Neural cell (in vitro differentiated cells): ENCODE results near the gene FCHO2.

Experiments used
- EP300 ChIP-seq: fragments of 450-650 bp; conservative IDR thresholded peaks from 2 replicates; pipeline ENCODE4 v1.6.1; 2014; ENCODE audit warnings: antibody characterized with exemption, mild to moderate bottlenecking, moderate library complexity; ENCODE audit not compliant: poor library complexity, severe bottlenecking
- EZH2 ChIP-seq: fragments of 200-600, 300-800 bp; shearing (Covaris generic), sonication (generic); IDR thresholded peaks from 2 replicates; pipeline ENCODE4 v1.6.1; 2014; ENCODE audit warnings: antibody characterized with exemption, low read length, borderline replicate concordance, mild to moderate bottlenecking; ENCODE audit not compliant: insufficient read depth, poor library complexity, severe bottlenecking
- MXI1 ChIP-seq: fragments of 450-650 bp; conservative IDR thresholded peaks from 2 replicates; pipeline ENCODE4 v1.6.1; 2014; ENCODE audit warnings: antibody characterized with exemption, mild to moderate bottlenecking; ENCODE audit not compliant: poor library complexity, severe bottlenecking
- POLR2AphosphoS5 ChIP-seq: IDR thresholded peaks from 2 replicates; pipeline ENCODE4 v1.6.1; 2012
- RAD21 ChIP-seq: fragments of 450-650 bp; conservative IDR thresholded peaks from 2 replicates; pipeline ENCODE4 v1.6.1; 2014; ENCODE audit warnings: antibody characterized with exemption, mild to moderate bottlenecking, moderate library complexity
- TAF1 ChIP-seq: IDR thresholded peaks from 2 replicates; pipeline ENCODE4 v1.6.1; 2012; ENCODE audit warnings: low read depth
- TF ChIP-seq, protein P1 (sequence below): fragments of 450-650 bp; IDR thresholded peaks from 2 replicates; pipeline ENCODE4 v1.5.1; 2014; ENCODE audit warnings: antibody characterized with exemption, mild to moderate bottlenecking, moderate library complexity; ENCODE audit not compliant: poor library complexity, severe bottlenecking
- TF ChIP-seq, protein P2 (sequence below): IDR thresholded peaks from 2 replicates; pipeline ENCODE4 v1.6.1; 2012; ENCODE audit warnings: borderline replicate concordance

- TF ChIP-seq, protein P1, sequence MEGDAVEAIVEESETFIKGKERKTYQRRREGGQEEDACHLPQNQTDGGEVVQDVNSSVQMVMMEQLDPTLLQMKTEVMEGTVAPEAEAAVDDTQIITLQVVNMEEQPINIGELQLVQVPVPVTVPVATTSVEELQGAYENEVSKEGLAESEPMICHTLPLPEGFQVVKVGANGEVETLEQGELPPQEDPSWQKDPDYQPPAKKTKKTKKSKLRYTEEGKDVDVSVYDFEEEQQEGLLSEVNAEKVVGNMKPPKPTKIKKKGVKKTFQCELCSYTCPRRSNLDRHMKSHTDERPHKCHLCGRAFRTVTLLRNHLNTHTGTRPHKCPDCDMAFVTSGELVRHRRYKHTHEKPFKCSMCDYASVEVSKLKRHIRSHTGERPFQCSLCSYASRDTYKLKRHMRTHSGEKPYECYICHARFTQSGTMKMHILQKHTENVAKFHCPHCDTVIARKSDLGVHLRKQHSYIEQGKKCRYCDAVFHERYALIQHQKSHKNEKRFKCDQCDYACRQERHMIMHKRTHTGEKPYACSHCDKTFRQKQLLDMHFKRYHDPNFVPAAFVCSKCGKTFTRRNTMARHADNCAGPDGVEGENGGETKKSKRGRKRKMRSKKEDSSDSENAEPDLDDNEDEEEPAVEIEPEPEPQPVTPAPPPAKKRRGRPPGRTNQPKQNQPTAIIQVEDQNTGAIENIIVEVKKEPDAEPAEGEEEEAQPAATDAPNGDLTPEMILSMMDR, result peak; percentile 65
- TF ChIP-seq POLR2AphosphoS5 (no peak), EZH2 (no peak), TAF1 (no peak), EP300 (no peak), RAD21 (peak; percentile 67), MXI1 (no peak)
- TF ChIP-seq, protein P2, sequence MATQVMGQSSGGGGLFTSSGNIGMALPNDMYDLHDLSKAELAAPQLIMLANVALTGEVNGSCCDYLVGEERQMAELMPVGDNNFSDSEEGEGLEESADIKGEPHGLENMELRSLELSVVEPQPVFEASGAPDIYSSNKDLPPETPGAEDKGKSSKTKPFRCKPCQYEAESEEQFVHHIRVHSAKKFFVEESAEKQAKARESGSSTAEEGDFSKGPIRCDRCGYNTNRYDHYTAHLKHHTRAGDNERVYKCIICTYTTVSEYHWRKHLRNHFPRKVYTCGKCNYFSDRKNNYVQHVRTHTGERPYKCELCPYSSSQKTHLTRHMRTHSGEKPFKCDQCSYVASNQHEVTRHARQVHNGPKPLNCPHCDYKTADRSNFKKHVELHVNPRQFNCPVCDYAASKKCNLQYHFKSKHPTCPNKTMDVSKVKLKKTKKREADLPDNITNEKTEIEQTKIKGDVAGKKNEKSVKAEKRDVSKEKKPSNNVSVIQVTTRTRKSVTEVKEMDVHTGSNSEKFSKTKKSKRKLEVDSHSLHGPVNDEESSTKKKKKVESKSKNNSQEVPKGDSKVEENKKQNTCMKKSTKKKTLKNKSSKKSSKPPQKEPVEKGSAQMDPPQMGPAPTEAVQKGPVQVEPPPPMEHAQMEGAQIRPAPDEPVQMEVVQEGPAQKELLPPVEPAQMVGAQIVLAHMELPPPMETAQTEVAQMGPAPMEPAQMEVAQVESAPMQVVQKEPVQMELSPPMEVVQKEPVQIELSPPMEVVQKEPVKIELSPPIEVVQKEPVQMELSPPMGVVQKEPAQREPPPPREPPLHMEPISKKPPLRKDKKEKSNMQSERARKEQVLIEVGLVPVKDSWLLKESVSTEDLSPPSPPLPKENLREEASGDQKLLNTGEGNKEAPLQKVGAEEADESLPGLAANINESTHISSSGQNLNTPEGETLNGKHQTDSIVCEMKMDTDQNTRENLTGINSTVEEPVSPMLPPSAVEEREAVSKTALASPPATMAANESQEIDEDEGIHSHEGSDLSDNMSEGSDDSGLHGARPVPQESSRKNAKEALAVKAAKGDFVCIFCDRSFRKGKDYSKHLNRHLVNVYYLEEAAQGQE, result no peak
These were observed 34.9 kb upstream of the FCHO2 start for GRCh38 chr5:72920690-72921502.
